B cell (primary cell): Measurements from ENCODE around the gene ST6GALNAC3.

Experiments used
- EZH2 ChIP-seq: IDR thresholded peaks from 2 replicates; pipeline ENCODE4 v1.6.1; 2012; ENCODE audit warnings: borderline replicate concordance, low read depth, mild to moderate bottlenecking, moderate library complexity, low read length; ENCODE audit not compliant: insufficient read depth, poor library complexity, severe bottlenecking
- TF ChIP-seq, protein P1 (sequence below): fragments of 200-600 bp; IDR thresholded peaks from one replicate; pipeline ENCODE4 v1.8.0; 2022; ENCODE audit warnings: antibody characterized with exemption, mild to moderate bottlenecking

DNA sequence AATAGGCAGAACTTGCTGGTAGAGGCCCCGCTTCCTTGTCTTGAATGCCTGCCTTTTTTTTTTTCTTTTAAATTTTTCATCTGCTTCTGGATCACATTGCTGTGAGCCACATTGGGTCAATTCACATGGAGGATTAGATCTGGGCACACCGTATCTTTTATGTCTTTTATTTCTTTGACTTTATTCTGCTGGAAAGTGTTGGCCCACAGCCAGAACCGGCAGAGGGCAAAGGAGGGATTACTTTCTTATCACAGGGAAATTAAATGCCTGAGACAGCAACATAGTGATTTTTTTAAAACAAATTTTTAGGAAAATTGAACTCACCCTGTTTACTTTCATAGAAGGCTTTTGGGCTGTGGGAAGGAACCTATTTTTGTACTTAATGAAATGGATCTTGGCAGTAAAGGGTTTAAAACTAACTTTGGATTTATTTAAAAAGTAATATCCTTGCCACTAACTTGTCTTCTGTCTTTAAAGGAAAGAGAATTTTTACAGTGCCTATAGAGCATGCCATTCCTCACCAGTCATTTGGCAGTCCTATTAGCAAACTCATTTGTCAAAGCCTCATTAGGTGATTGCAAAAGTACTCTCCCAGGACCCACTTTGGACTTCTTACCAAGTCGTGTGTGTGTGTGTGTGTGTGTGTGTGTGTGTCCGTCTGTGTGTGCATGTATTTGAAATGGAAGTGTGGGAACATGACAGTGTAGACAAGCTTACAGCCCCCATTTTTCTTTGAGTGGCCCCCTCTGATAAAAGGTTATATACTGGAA is 68.4 kb downstream of the ST6GALNAC3 start:
- TF ChIP-seq, protein P1, sequence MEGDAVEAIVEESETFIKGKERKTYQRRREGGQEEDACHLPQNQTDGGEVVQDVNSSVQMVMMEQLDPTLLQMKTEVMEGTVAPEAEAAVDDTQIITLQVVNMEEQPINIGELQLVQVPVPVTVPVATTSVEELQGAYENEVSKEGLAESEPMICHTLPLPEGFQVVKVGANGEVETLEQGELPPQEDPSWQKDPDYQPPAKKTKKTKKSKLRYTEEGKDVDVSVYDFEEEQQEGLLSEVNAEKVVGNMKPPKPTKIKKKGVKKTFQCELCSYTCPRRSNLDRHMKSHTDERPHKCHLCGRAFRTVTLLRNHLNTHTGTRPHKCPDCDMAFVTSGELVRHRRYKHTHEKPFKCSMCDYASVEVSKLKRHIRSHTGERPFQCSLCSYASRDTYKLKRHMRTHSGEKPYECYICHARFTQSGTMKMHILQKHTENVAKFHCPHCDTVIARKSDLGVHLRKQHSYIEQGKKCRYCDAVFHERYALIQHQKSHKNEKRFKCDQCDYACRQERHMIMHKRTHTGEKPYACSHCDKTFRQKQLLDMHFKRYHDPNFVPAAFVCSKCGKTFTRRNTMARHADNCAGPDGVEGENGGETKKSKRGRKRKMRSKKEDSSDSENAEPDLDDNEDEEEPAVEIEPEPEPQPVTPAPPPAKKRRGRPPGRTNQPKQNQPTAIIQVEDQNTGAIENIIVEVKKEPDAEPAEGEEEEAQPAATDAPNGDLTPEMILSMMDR, result no peak
- TF ChIP-seq EZH2, result no peak
